MM.1S (cell line): ENCODE data around the gene IQGAP2.

Experiments used
- CTCF ChIP-seq: fragments of 300-600 bp; sonication (generic); IDR thresholded peaks from 2 replicates; pipeline ENCODE4 v1.5.1; 2016; ENCODE audit warnings: antibody characterized with exemption, low read length, mixed read lengths
- EZH2 ChIP-seq: fragments of 300-600 bp; sonication (generic); optimal IDR thresholded peaks from 2 replicates; pipeline ENCODE3; 2017; ENCODE audit warnings: low read depth, mild to moderate bottlenecking, antibody characterized with exemption, low read length, mixed read lengths
- EZH2phosphoT487 ChIP-seq: fragments of 300-600 bp; sonication (generic); IDR thresholded peaks from 2 replicates; pipeline ENCODE4 v1.6.1; 2018; ENCODE audit warnings: antibody characterized with exemption, low read length

- no peak for TF ChIP-seq CTCF
- TF ChIP-seq EZH2 = no peak
- no peak for TF ChIP-seq EZH2phosphoT487
Measured at GRCh38 chr5:76504901-76505564, 101.9 kb downstream of the IQGAP2 start.
